GM12801 (cell line): ENCODE data around the gene TF.

Source experiments
- TF ChIP-seq, protein P1 (sequence below): IDR thresholded peaks from one replicate; pipeline ENCODE4 v1.5.1; 2011; ENCODE audit warnings: control low read depth; ENCODE audit not compliant: insufficient read length; ENCODE audit errors: extremely low read depth

The TF gene

DNA sequence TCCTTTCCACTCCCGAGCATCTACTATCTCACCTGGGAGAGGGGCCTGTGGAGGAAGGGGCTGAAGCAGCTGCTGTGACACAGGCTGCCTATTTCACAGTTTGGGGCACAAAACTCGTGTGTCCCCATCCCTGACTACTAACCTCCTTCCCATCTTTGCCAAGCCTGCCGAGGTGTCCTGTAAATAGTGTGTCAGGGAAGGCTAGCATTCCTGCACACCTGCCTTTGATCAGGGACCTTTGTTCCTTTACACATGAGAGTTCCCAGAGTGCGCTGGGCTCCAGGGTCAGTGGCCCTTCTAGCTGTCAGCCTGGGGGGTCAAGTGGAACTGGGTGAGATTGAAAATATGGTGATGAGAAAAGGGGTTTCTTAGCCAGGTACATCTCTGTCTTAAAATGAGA is 13.0 kb upstream of the TF start:
- TF ChIP-seq, protein P1, sequence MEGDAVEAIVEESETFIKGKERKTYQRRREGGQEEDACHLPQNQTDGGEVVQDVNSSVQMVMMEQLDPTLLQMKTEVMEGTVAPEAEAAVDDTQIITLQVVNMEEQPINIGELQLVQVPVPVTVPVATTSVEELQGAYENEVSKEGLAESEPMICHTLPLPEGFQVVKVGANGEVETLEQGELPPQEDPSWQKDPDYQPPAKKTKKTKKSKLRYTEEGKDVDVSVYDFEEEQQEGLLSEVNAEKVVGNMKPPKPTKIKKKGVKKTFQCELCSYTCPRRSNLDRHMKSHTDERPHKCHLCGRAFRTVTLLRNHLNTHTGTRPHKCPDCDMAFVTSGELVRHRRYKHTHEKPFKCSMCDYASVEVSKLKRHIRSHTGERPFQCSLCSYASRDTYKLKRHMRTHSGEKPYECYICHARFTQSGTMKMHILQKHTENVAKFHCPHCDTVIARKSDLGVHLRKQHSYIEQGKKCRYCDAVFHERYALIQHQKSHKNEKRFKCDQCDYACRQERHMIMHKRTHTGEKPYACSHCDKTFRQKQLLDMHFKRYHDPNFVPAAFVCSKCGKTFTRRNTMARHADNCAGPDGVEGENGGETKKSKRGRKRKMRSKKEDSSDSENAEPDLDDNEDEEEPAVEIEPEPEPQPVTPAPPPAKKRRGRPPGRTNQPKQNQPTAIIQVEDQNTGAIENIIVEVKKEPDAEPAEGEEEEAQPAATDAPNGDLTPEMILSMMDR: no peak

DNA sequence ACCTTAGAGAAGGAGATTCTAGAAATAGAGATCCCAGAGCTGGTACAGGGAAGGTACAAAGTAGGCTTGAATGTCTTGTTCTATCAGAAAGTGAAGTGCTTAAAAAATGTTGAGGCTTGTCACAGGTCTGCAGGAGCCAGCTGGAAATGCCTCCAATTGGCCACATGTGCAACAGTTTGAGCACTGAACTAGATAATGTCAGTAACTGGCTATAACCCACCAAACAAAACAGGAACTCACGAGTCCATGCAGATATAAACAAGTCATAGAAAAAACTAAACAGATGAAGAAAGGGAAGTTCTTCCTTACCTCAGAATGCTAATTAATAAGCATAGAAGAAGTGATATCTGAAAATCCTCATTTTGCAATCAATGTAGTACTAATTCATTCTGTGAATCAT is 11.9 kb upstream of the TF start:
- TF ChIP-seq, protein P1: no peak

DNA sequence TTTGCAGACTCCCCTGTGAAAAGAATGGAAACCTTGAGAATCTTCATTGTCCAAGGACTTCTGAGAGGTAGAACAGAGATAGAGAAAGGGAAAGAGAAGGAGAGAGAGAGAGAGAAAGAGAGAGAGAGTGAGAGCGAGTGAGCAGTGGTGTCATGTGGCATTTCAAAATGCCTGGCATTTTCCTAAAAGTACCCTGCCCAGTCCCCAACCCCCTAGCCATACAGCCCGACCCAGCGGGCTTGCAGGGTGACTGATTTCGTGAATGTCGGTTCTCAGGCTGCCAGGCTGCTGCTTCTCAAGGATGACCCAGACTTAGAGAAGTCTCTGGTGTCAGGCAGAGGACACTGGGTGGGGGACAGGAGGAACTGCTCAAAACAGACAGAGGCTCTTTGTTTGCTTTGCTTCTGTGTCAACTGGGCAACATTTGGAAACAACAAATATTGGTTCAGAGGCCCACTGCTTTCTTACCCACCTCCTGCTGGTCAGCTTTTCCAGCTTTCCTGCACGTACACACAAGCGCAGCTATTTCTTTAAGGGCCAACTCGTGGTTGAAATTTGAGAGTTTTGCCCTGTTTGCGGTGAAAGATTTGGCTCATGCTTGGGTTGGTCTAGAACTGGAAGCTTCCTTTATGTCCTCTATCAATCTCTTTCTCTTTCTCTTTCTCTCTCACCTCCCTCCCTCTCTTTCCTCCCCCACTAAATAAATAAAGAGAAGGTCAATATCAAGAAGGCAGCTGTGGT is 3.7 kb upstream of the TF start:
- TF ChIP-seq, protein P1: no peak

- TF ChIP-seq, protein P1: no peak
Measured at GRCh38 chr3:133744241-133744640, 2.0 kb upstream of the TF start.

- TF ChIP-seq, protein P1: no peak
Measured at GRCh38 chr3:133745108-133745507, 1.1 kb upstream of the TF start.

DNA sequence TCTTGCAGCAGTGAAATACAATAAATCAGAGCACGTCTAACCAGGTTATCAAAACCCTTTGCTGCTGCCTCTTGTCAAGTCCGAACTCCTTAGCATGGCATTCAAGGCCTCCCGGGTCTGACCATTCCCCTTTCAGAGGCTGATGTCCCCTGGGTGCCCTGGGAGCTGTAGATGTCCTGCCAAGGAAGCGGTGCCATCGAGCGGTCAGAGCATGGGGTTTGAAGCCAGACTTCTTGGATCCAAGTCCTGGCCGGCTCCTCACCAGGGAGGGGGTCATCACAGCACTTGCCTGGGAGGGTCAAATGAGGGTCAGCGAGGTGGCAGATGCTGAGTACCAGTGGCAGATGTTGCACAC is 496 bp downstream of the TF start:
- TF ChIP-seq, protein P1: no peak

DNA sequence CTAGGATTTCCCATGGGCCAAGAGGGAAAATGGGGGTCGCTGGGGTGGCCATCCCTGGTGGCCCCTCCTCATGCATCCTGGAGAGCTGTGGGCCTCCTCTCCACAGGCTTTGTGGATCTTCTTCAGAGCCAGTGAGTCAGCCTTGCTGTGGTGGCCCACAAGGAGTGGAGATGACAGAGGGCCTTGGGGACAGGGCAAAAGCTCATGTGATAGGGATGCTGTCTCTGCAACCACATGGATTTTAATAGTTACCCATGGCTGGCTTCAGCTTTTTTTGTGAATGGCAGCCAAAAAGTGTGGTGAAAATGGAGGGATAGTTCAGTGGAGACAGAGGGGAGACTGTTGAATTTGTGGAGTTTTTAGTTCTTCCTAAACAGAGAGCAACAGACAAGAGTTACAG is 1.2 kb downstream of the TF start:
- TF ChIP-seq, protein P1: no peak
